HFF-Myc (cell line): ENCODE measurements around the gene HOXB3.

Source experiments
- DNase-seq: peaks from one replicate; pipeline ENCODE4 v3.0.0-alpha.2; 2011; ENCODE audit warnings: low read depth; ENCODE audit errors: extremely low read depth
- H3K4me3 ChIP-seq: replicated peaks from 2 replicates; pipeline ENCODE4 v1.5.1; 2011; ENCODE audit warnings: low read depth, mild to moderate bottlenecking, control low read depth, low read length
- CTCF ChIP-seq: IDR thresholded peaks from 2 replicates; pipeline ENCODE4 v1.5.1; 2012; ENCODE audit warnings: mild to moderate bottlenecking, low read depth, low read length, control low read depth; ENCODE audit errors: missing control alignments

The HOXB3 gene

GRCh38 chr17:48552466-48553189 lies 37.4 kb downstream of the HOXB3 start:
- no peak for TF ChIP-seq CTCF
- no peak for DNase-seq
- H3K4me3 ChIP-seq, result no peak overlapping the region

- no peak for DNase-seq
- TF ChIP-seq CTCF, result no peak
- no peak overlapping the region for H3K4me3 ChIP-seq
Observed at GRCh38 chr17:48551596-48552465, 38.2 kb downstream of the HOXB3 start.

GRCh38 chr17:48551214-48551555 lies 38.9 kb downstream of the HOXB3 start:
- DNase-seq, result no peak
- H3K4me3 ChIP-seq, result no peak overlapping the region

GRCh38 chr17:48550502-48551213 lies 39.4 kb downstream of the HOXB3 start:
- H3K4me3 ChIP-seq, result no peak overlapping the region
- no peak for TF ChIP-seq CTCF
- DNase-seq, result no peak

More at GRCh38 chr17:48551214-48551555, 38.9 kb downstream of the HOXB3 start:
- TF ChIP-seq CTCF, result no peak

- no peak overlapping the region for H3K4me3 ChIP-seq
- DNase-seq, result no peak
- TF ChIP-seq CTCF, result no peak
Observed at GRCh38 chr17:48549914-48550501, 40.0 kb downstream of the HOXB3 start.

GRCh38 chr17:48549281-48549630 lies 40.8 kb downstream of the HOXB3 start:
- no peak for DNase-seq
- H3K4me3 ChIP-seq, result no peak overlapping the region
- TF ChIP-seq CTCF, result no peak
